ENCODE measurements around the gene PAGR1.

DNA sequence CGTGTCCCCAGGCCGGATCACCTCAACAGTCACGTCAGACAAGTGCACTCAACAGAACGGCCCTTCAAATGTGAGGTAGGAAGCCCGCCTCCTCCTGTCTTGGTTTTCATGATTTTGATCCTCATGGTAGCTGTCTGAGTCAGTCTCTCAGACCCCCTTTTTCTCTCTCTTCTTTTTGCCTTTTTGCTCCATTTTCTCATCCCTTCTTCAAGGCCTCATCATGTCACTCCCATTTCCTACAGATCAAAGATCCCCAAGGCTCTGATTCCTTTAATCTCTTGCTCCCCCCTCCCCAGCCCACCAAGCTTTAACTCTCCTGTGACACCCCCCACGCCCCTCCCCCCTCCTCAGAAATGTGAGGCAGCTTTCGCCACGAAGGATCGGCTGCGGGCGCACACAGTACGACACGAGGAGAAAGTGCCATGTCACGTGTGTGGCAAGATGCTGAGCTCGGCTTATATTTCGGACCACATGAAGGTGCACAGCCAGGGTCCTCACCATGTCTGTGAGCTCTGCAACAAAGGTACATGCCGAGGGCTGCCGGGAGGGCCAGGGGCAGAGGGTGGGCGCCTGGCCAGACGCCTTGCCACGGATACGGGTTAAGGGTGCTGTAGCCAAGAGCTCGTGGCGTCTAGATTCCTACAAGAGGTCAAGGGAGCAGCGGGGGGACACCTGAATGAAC lies 7.6 kb upstream of the PAGR1 start:
- no peak for TF ChIP-seq POLR2A (IDR thresholded peaks at IDR 0.05)
- no peak for TF ChIP-seq CTCF (IDR thresholded peaks at IDR 0.05)

Measured in right lobe of liver (tissue), 4 donors.